Renal cortex interstitium (tissue), 15 donors: Measurements from ENCODE around the gene TTC17. TPM values are rescaled to one million over a fixed set of nuclear protein-coding genes. Genes with fewer than 3 reads are reported as not detected.
"Not testable (repeated sequence)": the region's sequence is repeated elsewhere in the genome, so short reads cannot be mapped to it uniquely, and the experiment has no call there.

ENCODE experiments used
- DNase-seq, 11 donors: peaks; one replicate each; pipeline ENCODE4 v3.0.0-alpha.2; 2013; ENCODE audit warnings: low read depth in 9 of 11, low spot score in 4 of 11; ENCODE audit errors: extremely low read depth in 1 of 11
- long read RNA-seq, 16 experiments: transcript quantifications; one replicate each; lab custom pipeline, GENCODE V29; 2026
- polyA plus RNA-seq, 3 donors: library from polyadenylated mRNA; unstranded; fragments of 120-200 nt; gene quantifications; one replicate each; pipeline ENCODE4 v1.2.1, GENCODE V29; 2013; ENCODE audit not compliant: insufficient read length in 3 of 3

Gene TTC17, protein sequence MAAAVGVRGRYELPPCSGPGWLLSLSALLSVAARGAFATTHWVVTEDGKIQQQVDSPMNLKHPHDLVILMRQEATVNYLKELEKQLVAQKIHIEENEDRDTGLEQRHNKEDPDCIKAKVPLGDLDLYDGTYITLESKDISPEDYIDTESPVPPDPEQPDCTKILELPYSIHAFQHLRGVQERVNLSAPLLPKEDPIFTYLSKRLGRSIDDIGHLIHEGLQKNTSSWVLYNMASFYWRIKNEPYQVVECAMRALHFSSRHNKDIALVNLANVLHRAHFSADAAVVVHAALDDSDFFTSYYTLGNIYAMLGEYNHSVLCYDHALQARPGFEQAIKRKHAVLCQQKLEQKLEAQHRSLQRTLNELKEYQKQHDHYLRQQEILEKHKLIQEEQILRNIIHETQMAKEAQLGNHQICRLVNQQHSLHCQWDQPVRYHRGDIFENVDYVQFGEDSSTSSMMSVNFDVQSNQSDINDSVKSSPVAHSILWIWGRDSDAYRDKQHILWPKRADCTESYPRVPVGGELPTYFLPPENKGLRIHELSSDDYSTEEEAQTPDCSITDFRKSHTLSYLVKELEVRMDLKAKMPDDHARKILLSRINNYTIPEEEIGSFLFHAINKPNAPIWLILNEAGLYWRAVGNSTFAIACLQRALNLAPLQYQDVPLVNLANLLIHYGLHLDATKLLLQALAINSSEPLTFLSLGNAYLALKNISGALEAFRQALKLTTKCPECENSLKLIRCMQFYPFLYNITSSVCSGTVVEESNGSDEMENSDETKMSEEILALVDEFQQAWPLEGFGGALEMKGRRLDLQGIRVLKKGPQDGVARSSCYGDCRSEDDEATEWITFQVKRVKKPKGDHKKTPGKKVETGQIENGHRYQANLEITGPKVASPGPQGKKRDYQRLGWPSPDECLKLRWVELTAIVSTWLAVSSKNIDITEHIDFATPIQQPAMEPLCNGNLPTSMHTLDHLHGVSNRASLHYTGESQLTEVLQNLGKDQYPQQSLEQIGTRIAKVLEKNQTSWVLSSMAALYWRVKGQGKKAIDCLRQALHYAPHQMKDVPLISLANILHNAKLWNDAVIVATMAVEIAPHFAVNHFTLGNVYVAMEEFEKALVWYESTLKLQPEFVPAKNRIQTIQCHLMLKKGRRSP
- 100 to 1,000 TPM; 109 to 185 (median 125) TPM for polyA plus RNA-seq
- long read RNA-seq, donor 1, partial matches to known transcripts = 33 of 41 reads
- long read RNA-seq, donor 1, other reads (novel, unspliced or antisense) = 7 of 41 reads
- long read RNA-seq, donor 2, partial matches to known transcripts = 42 of 51 reads
- long read RNA-seq, donor 2, other reads (novel, unspliced or antisense) = 0 of 51 reads
- long read RNA-seq, donor 3, full-length matches to known transcripts = 8 of 61 reads
- long read RNA-seq, donor 3, partial matches to known transcripts = 41 of 61 reads
- long read RNA-seq, donor 3, other reads (novel, unspliced or antisense) = 12 of 61 reads
- long read RNA-seq, donor 4, full-length matches to known transcripts = 5 of 65 reads
- long read RNA-seq, donor 4, partial matches to known transcripts = 50 of 65 reads
- long read RNA-seq, donor 4, other reads (novel, unspliced or antisense) = 10 of 65 reads
- long read RNA-seq, donor 5 = 0 reads
- long read RNA-seq, donor 6, transcript TTC17-209 (3 exons, 1,017 nt) = major isoform, 7 of 72 reads
- long read RNA-seq, donor 6, partial matches to known transcripts = 50 of 72 reads
- long read RNA-seq, donor 6, other reads (novel, unspliced or antisense) = 6 of 72 reads
- long read RNA-seq, donor 7, full-length matches to known transcripts = 6 of 49 reads
- long read RNA-seq, donor 7, partial matches to known transcripts = 32 of 49 reads
- long read RNA-seq, donor 7, other reads (novel, unspliced or antisense) = 11 of 49 reads
- long read RNA-seq, donor 8, transcript TTC17-212 (2 exons, 2,607 nt) = major isoform, 8 of 100 reads
- long read RNA-seq, donor 8, partial matches to known transcripts = 73 of 100 reads
- long read RNA-seq, donor 8, other reads (novel, unspliced or antisense) = 10 of 100 reads
- long read RNA-seq, donor 9, partial matches to known transcripts = 29 of 42 reads
- long read RNA-seq, donor 9, other reads (novel, unspliced or antisense) = 10 of 42 reads
- long read RNA-seq, donor 10, full-length matches to known transcripts = 8 of 20 reads
- long read RNA-seq, donor 10, partial matches to known transcripts = 12 of 20 reads
- long read RNA-seq, donor 10, other reads (novel, unspliced or antisense) = 0 of 20 reads
- long read RNA-seq, donor 11, partial matches to known transcripts = 19 of 37 reads
- long read RNA-seq, donor 11, other reads (novel, unspliced or antisense) = 13 of 37 reads
- long read RNA-seq, donor 12, partial matches to known transcripts = 26 of 29 reads
- long read RNA-seq, donor 12, other reads (novel, unspliced or antisense) = 0 of 29 reads
- long read RNA-seq, donor 13 = 0 reads
- long read RNA-seq, donor 14, full-length matches to known transcripts = 7 of 30 reads
- long read RNA-seq, donor 14, partial matches to known transcripts = 13 of 30 reads
- long read RNA-seq, donor 14, other reads (novel, unspliced or antisense) = 10 of 30 reads
- long read RNA-seq, donor 15, partial matches to known transcripts = 0 of 11 reads
- long read RNA-seq, donor 15, other reads (novel, unspliced or antisense) = 7 of 11 reads
- long read RNA-seq, donor 16, full-length matches to known transcripts = 18 of 148 reads
- long read RNA-seq, donor 16, partial matches to known transcripts = 104 of 148 reads
- long read RNA-seq, donor 16, other reads (novel, unspliced or antisense) = 26 of 148 reads

DNA sequence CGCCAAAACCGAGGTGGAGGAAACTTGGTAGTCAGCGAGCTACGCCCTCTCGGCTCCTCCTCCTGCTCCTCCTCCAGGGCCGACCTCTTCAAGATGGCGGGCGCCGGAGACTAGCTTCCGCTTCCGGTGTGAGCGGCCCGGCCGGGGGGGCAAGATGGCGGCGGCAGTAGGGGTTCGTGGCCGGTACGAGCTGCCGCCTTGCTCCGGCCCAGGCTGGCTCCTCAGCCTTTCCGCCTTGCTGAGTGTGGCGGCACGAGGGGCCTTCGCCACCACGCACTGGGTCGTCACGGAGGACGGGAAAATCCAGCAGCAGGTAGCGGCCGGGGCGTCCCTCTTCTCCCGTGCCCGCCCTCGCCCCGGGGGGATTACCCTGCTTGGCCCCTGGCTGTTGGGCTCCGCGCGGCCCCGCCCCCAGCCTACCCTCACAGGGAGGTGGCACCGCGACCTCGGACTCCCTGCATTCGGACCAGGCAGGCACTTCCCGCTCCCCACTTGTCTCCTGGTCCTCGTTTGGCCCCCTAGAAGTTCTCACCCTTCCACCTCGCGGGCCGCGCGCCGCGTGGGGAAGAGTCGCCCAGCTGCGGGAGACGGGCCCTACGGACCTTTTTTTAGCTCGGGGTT lies at the start of gene TTC17:
Gene TTC17 (plus strand): TSS at position 120 of the 621 bp plus-strand sequence. CDS start 35 bp downstream, at position 155.
- peak; percentile 67 to 92 (median 86) for DNase-seq

DNA sequence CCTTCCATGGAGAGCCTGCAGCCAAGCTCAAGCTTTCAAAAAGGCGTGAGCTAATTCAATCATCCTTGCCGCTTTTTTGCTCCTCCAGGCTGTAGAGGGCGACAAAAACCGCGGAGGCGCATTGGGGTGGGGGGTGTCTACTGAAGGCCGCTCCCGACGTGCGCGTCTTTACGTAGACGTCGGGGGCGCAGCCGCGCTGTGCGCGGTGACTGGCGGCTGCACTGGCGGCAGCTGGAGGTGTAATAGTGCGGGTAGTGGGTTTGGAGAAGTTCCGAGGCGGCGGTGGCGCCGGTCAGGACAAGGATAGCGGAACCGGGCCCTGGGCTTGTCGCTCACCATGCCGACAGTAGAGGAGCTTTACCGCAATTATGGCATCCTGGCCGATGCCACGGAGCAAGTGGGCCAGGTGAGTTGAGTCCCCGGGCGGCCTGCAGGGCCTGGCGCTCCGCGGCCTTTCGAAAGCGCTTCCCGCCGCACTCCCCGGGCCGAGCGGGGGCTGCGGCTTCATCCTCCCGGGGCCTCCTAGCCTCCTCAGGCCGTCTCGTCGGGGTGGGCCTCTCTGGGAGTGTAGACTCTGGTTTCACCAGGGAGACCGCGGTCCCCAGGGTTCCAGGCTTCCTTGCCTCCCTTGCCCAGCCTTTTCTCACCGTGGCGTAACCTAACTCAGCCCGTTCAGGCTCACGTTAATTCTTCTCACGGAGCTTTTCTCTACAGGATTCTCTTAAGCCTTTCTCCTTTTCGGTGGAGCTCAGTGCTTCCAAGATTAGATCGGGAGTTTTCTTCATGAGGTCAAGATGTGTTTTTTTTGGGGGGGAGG lies 46.7 kb upstream of the TTC17 start, which contains the start of gene API5:
Gene API5 (plus strand): TSS at position 206 of the 817 bp plus-strand sequence. CDS start 132 bp downstream, at position 338.
- peak; percentile 85 to 95 (median 90) for DNase-seq

DNA sequence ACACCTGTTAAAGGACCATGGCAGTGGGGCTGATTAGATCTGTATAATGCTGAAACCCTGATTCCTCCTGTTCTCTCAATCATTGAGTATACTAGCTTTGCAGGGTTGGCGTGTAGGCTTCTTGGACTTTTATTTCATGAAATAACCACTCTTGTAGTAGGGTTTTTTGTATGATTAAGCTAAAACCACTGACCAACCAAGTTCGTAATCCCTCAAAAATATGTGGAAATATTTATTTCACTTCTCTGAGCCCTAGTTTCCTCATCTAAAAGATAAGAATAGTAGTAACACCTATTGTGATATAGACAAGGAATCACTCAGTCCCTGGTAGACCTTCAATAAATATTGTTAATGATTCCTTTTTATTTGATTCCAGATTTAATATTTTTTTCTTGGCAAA lies 42.8 kb upstream of the TTC17 start:
- DNase-seq = no peak

DNA sequence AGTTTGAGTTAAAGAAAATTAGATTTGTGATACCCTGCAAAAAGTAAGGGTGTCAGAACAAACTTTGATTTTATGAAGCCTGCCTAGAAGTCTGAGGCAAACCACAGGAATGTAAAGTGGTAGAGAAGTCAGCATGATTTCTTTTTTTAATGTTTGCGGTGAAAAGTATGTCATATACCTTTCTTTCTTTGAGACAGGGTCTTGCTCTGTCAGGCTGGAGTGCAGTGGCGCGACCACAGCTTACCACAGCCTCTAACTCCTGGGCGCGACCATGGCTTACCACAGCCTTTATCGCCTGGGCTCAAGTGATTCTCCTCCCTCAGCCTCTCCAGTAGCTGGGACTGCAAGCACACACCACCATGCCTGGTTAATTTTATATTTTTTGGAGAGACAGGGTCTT lies 42.3 kb upstream of the TTC17 start:
- DNase-seq = no peak

DNA sequence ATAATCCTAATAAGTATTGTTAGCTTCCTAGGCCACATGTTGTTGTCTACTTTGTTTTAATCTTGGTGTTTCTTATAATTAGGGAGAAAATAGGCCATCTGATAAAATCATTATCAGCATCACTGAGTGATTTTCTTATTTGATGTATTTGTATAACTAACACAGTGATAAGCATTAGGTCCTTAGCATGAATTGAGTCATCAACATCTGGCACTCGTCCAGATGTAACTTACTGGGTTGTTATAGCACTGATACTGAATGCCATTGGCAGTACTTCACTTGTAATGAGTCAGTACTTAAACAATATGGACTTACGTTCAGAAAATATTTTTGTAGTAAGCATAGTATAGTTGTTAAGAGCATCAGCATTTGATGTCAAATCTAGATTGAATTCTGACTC lies 30.7 kb upstream of the TTC17 start:
- DNase-seq = no peak

DNA sequence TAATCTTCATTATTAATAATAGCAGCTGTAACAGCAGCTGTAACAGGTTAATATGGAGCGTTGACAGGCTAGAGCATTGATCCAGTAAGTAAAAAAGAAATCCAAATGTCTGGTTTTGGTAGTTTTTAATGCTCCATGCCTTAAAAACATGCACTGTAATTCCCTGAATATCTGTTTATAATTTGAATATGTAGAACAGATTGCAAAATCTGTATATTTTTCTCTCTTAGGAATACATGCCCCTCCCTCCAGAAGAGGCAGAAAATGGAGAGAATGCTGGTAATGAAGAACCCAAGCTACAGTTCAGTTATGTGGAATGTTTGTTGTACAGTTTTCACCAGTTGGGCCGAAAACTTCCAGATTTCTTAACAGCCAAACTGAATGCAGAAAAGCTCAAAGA lies 30.2 kb upstream of the TTC17 start:
- DNase-seq = no peak

DNA sequence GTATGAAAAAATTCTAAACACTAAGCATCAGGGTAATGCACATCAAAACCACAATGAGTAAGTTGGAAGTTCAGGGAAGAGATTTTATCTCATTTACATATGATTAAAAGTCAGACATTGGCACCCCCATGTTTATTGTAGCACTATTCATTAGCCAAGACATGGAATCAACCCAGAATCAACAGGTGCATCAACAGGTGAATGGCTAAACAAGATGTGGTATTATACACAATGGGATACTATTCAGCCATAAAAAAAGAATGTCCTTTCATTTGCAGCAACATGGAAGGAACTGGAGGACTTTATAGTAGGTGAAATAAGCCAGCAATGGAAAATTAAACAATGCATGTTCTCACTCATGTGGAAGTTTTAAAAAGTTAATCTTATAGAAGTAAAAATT lies 17.6 kb upstream of the TTC17 start:
- no peak for DNase-seq

DNA sequence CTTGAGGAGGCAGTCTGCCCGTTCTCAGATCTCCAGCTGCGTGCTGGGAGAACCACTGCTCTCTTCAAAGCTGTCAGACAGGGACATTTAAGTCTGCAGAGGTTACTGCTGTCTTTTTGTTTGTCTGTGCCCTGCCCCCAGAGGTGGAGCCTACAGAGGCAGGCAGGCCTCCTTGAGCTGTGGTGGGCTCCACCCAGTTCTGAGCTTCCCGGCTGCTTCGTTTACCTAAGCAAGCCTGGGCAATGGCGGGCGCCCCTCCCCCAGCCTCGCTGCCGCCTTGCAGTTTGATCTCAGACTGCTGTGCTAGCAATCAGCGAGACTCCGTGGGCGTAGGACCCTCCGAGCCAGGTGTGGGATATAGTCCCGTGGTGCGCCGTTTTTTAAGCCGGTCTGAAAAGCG lies 7.3 kb upstream of the TTC17 start:
- DNase-seq = not testable (repeated sequence)

DNA sequence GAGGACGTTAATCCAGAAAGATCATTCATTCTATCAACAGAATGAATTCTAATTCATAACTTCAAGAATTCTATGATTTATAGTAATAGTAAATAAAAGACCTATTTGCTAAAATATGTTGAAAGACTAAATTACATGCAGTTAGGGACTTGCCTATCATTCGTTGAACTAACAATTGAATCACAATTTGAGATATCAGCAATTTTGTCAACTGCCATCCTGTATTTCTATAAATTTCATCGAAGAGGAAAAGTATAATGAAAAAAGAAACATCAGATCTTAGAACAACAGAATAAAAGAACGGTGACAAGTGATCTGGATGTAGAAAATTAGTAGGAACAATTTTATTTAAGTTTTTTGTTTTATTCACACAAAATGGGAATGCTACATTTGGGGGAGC lies 4.4 kb upstream of the TTC17 start:
- DNase-seq = no peak

DNA sequence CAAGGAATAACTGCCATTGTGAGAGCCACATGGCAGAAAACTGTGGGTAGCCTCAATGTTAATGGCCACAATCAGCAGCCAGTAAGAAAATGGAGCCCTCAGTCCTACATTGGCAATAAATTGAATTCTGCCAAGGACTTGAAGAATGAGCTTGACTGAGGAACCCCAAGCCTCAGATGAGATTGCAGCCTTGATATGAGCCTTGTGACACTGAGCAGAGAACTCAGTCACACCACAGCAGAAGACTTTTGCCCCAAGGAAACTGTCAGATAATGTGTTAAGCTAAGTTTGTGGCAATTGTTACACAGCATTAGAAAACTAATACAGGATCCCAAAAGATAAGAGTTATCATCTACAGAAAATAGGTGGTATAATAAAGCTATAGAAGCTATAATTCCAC lies 2.4 kb upstream of the TTC17 start:
- DNase-seq = no peak

DNA sequence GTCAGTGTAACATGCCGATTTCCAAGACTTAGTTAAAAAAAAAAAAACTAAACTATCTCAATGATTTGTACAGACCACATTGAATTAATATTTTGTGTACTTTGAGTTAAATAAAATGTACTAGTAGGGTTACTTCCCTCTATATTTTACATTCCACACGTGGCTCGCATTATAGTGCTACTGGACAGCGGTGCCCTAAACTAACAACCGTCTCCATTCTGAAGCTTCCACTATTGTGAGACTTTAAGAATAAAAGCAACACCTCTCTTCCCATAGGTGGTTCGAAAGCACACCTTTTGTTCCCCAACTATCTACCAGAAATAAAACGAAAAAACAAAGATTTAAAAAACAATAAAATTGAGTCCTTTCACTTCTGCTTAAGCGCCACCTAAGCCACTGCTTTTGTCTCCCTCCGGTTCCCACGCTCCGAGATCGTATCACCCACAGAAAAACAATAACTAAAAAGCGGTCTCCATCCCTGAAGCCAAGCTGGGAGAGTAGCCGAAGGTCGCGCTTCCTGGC lies 380 bp upstream of the TTC17 start:
- peak in 4 of 11 donors; percentile 1 to 9 (median 6) for DNase-seq

DNA sequence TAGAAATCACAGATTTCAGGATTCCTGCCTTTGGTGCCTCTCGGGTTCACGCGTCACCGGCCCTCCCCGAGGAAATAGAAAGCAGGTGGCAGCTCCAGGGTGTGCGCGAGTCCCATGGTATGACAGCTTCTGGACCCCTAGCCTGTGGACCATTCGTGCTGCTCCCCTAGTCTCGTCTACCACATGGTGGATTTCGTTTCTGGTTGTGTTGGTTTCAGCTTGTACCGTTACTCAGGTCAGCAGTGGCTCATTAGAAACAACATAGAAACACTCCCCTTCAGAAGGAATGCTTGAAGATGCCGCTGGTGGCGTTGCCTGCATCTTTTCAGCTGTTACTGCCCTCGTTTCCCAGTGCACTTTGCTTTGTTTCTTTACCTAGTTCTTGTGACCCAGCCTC lies 700 bp downstream of the TTC17 start:
- DNase-seq = peak in 5 of 11 donors; percentile 2 to 30 (median 13)

DNA sequence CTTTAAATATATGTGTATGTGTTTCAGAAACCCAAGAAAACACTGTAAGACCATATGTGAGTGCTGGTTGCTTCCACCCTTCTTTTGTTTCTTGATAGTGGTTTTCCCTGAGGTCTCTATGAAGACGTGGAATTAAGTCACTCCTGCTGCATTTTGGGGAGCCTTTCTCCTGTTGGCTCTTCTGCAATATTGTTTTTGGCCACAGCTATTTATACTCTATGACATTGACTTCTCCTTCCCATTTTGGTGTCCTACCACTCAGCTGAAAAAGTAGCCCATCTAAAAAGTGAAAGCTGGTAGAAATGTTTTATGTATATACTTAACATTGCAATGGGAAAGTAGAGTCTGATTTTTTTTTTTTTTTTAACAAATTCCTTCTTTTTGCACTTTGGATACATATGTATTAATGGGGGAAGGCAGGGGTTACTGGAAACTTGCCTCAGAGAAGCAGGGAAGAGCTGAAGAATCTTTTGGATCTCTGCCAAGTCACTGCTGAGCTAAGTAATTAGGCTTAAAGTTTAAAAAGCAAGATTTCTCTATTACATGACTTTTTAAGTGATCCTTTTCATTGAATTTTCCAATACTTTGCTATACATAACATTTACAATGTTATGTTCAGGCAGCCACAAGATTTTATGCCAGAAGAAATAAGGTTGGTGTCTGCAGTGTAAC lies 1.8 kb downstream of the TTC17 start:
- DNase-seq = no peak

DNA sequence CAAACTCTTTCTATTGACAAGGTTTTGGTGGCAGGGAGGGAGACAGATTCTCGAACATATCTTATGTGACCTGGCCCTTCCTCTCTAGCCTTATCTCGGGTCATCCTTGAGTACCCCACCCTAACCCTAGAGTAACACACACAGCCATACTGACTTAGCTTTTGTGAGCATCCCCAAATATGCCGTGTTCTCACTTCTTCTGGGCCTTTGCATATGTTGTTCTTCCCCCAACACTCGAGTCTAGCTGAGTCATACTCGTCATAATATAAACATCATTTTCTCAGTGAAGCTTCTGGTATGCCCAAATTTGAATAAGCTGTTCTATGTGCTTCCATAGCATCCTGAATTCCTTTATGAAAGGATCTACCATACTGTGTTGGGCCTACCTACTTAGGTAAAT lies 8.0 kb downstream of the TTC17 start:
- DNase-seq = no peak
